HPDE6-E6E7 (cell line): Measurements from ENCODE around the gene S100A8.

Source experiments
- DNase-seq: peaks from one replicate; pipeline ENCODE4 v3.0.0; 2011; ENCODE audit warnings: missing footprints; ENCODE audit errors: extremely low spot score

The S100A8 gene

DNA sequence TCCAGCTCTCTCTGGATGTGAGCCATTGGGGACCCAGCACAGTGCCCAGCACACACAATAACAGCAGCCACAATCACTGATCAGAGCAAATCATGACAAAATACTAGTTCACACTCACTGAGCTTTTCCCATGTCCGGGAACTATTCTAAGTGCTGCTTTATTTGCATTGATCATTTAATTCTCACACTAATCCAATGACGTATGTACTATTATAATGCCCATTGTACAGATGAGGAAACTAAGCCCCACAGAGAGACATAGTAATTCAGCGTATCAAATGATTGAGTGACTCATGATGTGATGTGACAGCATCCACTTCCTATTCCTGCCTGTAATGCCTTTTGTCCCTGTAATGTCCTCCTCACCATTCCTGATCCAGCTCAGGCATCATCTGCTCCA, 1.9 kb upstream of the S100A8 start:
- no peak for DNase-seq

DNA sequence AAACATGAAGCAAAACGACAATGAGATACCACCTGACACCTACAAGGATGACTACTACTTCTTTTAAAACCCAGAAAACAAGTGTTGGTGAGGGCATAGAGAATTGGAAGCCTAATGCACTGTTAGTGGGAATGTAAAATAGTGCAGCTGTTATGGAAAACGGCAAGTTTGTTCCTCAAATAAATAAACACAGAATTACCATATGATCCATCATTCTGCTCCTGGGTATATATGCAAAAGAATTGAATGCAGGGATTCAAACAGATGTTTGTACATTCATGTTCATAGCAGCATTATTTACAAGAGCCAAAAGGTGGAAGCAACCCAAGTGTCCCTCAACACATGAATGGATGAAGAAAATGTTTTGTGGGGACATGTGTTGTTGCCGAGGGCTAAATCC, 1.4 kb upstream of the S100A8 start:
- DNase-seq = no peak

DNA sequence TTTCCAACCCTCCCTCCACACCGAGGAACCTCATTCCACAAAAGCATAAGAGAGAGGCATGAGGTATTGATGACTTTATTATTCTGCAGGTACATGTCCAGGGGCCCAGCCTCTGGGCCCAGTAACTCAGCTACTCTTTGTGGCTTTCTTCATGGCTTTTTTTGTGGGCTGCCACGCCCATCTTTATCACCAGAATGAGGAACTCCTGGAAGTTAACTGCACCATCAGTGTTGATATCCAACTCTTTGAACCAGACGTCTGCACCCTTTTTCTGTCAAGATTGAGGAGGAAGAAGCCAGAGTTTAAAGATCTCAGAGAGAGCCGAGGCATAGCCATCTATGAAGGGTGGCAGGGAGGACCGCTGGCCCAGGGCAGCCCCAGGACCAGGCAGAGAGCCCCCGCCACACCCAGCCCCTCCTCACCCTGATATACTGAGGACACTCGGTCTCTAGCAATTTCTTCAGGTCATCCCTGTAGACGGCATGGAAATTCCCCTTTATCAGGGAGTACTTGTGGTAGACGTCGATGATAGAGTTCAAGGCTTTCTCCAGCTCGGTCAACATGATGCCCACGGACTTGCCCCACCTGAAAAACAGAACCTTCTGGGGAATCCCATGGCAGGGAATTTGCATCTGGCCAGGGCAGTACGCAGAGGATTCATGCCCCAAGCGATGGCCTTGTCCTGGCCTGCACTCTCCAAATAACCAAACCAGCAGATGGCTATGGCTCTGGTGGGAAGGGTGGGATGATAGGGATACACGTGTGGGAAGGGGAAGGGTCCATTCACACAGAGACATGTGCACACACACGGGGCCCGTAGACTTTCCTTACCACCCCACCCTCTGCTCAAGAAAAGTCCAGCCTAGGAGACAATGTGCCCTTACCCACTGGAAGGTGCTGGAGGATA, 647 bp downstream of the S100A8 start:
- no peak for DNase-seq

DNA sequence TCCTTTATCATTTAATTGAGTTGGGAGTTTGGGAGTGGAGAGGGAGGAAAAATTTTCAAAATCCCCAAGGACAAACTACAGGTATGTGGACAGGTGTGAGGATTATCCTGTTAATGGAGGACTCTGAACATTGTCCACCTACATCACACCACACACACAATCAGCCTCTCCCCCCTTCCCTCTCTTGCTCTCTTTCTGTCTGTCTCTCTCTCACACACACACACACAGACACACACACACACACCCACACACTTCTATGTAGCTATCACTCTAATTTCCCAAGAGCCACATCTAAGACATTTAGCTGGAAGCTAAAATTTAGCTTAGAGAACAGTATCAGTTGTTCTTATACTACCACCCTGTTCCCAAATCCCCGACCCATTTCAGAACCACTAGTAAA, 1.5 kb downstream of the S100A8 start:
- DNase-seq = no peak

DNA sequence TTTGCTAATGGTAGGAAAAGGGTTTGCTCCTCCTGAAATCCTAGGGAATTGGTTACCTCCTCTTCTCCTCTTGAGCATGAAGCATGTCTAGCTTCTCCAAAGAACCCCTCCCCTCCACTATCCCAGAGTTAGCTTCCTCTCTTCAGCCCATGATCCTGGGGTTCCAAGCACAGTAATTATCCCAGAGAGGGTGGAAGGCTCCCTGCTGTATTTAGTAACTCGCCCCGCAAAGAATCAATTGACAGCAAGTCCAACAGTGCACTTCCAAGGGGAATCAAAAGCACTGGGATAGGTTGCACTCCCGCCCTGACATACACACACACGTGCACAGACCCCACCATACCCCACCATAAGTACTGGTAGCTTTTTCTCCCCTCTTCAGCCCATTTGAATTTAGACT, 3.1 kb downstream of the S100A8 start:
- no peak for DNase-seq

DNA sequence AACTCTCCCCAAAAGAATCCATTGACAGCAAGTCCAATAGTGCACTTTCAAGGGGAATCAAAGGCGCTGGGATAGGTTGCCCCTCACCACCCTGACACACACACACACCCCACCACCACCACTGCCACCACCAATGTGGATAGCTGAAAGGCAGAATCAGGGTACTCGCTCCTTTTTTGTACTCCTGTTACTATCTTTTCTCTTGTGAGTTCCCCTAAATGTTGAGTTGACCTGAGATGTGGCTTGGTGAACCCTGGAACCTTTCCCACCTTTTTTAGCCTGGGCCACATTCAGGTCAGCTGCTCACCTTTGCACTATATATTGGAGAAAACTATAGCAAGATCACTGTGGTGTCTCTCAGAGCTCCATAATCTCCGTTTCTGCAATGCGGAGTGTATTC, 3.9 kb downstream of the S100A8 start:
- DNase-seq = no peak

DNA sequence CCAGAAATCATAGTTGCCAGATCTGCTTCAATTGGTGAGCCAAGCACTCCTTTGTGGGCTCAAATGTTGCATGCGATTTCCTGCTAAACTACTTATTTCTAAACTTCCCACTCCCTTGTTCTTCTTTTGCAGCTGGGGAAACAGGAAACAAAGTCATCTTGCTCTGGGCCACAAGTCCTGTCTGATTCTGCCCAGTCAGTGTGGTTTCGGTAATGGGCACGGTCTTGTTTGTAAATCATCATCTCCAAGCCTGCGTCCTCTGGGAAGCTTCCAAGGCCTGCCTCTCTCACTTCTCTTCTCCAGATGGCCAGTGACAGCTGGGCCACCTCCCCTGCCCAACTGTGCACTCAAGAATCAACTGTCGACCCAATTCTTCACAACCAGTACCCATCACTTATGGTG, 4.4 kb downstream of the S100A8 start:
- DNase-seq = no peak

DNA sequence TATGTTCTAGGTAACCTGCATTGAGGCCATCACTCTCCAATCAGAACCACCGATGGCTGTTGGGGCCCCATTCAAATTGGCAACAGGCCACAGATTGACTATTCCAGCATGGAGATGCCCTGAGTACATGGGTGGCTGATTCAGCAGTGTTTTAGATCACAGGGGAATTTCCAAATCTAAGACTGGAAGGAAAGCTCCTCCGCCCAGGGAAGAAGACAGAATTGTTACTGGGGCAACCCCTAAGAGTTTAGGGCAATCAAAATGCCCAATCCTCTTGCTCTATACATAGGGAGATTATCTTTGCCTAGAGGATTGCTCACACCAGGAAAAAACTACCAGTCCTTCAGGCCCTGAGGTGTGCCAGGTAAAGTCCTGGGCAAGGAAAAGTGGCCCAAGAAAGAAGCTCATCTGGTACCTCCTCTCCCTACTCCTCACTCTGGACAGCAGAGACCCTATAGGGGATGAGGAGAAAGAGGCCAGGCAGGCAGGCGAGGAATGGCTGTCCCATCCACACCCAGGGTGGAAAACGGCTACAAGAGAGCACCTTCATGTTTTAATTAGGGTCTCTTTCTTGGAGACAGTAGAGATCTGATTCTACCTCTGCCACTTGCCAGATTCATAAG, 5.8 kb downstream of the S100A8 start:
- DNase-seq = no peak

DNA sequence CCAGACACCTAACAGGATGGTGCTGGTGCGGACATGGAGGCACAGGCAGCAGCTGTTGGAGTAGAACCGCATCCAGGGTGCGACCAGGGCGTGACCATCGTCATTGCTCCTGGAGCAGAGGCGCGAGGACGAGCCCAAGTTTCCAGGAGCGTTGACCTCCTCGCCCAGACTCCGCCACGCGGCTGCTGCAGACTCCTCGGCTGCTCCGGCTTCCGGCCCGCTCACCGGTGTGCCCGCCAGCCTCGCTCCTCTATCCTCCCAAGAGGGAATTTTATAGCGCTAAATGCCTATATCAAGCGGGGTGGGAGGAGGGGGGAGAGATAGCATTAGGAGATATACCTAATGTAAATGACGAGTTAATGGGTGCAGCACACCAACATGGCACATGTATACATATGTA, 10.2 kb downstream of the S100A8 start:
- DNase-seq = no peak

DNA sequence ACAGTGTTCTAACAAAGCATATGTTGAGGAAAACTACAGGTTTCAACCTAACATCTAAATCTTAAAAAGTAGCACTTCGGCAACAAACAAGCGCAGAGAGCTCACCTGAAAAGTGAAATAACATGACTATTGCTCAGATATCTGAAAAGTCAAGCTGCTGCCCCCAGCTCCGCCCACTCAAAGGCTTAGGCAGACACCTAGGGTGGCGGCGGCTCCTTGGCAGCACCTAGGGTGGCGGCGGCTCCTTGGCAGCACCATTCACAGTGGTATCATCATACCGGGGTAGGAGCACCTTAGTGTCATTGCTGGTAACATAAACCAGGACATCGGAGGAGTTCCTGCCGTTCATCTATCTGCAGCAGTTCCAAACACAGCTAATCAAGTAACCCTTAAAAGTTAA, 11.3 kb downstream of the S100A8 start:
- no peak for DNase-seq

DNA sequence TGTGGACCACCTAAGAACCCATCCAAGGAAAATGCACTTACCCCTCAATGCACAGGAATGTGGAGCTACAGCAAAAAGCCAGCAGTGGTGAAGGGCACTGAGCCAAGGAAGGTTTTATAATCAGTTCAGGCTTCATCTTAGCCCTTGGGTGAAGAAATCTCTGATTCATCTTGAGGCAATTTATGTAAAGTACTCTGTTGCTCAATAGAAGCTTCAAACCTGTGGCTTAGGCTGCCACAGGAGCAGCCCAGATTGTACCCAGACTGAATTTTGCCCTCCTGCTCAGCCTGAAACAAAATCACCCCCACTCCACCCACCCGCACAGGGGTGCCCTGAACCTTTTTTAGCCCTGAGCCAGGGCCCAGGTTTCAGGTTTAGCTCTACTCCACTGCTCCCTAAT, 15.4 kb downstream of the S100A8 start, which contains the start of gene S100A12:
Gene S100A12, minus strand, starts transcription at position 111 of the 400 bp plus-strand sequence. CDS start 1,029 bp downstream, outside the sequence.
- DNase-seq = peak; percentile 76

DNA sequence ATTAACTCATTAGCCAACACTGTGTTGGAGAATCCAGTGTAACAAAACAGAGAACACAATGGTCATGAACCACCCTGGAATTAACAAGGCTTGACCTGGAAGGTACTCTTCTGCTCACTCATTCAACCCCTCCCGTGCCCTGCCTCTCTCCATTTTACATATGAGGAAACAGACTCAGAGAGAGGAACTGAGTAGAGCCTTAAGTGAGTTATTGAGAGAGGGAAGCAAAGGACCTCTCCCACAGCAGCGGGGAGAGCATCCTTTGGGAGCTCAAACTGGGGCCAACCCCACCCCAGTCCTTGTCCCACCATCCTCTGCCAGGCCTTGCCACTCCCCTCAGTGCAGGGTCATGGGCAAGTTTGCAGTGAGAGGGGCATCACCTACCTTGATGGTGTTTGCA, 16.8 kb downstream of the S100A8 start:
- no peak for DNase-seq

DNA sequence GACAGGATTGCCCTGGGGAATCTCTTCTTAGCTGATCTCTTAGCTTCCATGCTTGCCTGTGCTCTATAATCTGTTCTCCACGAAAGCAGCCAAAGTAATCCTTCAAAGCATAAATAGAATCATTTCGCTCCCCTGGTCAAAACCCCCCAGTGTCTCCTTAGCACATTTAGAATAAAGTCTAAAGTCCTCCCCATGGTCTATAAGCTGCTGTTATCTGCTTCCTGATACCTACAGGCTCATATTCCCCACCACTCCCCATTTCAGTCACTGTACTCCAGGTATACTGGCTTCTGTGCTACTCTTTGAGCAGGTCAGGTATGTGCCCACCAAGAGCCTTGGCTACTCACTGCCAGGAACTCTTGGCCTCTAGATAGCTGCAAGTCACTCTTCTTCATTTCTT, 18.3 kb downstream of the S100A8 start:
- DNase-seq = no peak

DNA sequence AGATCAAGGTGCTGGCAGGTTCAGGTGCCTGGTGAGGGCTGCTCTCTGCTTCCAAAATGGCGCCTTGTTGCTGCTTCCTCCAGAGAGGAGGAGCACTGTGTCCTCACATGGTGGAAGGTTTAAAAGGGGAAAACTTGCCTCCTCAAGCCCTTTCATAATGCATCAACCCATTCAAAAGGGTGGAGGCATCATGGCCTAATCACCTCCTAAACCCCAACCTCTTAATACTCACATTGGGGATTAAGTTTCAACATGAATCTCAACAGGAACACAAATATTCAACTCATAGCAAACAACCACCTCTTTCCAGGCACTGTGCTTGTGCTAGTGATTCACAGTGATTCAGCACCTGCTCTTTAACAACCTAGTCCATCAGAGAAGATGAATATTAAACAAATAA, 19.6 kb downstream of the S100A8 start:
- no peak for DNase-seq

DNA sequence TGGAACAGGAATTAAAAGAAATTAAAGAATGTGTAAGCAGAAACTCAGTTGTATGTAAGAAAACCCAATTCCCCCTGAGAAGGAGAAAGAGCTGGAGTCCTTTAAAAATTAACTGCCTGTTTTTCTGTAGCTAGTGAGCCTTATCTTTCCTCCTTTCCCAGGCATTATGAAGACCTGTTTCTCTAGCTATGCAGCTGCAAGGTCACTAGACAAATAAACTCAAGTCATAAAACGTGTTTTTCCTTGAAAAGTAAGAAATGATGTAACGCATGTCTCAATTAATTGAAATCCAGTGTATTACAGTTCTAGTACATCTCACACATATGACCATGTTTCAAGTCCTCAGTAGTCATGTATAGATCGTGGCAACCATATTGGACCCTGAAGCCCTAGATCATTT, 20.7 kb downstream of the S100A8 start:
- no peak for DNase-seq

DNA sequence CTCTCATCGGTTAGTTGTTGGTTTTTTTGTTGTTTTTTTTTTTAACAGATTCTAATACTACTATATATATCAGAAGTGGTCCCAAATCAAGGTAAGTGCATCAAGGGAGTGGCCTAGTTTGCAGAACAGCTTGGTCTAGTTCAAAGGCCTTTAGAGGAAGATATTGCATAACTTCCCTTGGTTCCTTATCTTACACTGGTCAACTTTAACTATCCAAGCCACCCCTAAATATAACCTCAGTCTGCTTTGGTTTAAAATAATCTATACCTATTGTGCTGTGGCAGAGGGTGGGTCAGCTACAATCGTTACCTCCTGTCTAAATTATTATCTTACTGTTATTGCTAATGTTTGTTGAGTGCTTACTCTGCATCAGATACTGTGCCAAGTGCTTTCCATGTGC, 22.4 kb downstream of the S100A8 start:
- no peak for DNase-seq

DNA sequence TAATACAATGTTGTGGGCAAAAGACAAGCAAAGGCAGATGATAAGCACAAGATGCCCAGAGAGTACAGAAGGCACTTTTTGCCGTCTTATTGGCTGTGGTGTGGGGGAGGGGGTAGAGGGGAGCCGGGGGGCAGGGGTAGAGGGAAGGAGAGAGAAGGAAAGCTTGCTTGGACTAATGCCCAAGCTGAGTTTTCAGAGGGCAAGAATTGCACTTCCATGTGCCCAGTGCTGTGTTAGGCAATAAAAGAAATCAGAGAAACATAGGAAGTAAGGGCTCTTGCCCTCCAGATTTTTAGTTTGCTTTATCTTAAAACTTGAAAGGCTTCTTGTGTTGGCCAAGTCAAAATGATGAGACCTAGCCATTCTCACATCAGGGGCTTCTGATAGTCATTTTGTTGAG, 23.8 kb downstream of the S100A8 start:
- DNase-seq = no peak

DNA sequence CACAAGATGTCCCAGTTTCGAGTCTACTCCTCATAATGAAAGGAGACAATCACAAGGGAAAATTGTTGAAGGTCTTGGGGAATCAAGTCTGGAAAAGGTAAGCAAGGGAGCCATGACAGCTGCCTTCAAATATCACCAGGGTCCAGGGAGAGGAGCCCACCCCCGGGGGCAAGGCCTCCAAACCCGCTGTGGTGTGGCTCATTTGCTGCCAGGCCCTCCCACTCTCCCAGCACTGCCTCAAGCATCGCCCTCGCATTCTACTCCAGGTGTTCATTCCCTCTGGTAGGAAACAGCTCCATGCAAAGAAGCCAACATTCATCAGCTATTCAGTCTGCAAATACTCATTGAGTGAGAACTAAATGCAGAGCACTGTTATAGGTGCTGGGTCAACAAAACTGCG, 24.6 kb downstream of the S100A8 start:
- no peak for DNase-seq

DNA sequence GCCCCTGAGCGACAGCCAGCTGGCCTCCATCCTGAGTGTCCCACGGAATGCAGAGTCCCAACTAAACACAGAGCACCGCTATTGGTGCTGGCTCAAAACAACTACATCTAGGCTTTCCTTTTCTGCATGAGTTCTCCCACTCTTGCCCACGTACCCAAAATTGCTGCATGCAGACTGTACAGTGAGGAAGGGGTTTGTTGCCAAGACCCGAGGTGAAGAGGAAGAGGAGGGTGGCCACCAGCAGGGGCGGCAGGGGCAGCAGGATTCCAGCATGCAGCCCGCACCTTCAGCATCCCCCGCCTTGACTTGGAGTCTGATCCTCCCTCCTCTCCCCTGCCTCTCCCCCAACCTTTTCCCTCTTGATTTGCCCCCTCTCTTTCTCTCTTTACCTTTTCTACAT, 25.2 kb downstream of the S100A8 start:
- DNase-seq = no peak

DNA sequence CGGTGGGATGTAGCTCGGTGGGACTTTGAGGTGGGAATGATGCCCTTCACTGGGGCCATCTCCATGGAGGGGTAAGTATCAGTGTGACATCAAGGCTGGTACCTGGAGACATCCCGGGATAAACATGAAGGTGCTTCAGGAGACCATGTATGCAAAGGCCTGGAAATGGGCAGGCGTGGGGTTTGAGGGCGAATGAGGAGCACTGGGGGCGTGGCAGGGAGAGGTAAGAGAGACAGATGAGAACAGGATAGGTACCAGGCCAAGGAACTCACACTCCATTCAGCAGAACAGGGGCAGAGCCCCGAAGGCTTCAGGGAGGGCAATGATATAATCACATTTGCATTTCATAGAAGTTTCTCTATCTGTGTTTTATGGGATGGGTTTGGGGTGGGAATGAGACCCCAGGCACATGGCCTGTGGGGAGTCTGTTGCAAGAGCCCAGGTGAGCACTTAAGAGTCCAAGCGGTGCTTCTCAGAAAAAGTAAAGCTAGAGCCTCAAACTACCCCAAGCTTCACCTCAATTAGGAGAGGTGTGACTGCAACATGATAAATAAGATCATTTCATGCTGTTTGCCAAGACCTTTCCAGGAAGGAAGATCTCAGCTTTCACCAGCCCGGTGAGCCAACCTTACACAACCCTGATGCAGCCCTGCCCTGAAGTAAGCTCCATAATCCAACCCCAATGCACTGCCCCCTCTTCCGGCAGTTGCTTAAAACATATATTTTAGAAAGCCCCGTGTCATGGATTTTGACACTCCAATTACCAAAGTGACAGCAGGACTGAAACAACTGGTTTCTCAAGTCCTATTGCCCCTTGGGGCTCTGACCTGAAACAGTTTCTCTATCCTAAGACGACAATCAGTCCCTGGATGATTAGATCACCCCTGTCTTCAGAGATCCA, 25.9 kb downstream of the S100A8 start:
- DNase-seq = peak; percentile 66

DNA sequence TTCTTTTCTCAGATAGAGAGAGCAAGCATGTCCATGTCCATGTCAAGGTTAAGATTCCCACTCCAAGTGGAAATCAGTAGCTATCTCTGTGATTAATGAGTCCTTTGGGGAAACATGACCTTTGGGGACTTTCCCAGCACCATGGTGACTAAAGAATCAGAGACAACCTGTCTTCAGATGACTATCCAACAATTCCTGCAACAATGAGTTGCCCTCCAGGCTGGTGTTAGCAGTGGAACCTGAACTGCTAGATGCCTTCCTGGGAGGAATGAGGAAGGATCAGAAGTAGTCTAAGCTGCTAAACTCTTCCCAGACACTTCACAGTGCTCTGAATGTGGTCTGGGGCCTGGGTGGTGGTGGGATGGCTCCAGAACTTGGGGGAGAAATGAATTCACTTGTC, 26.7 kb downstream of the S100A8 start:
- no peak for DNase-seq

DNA sequence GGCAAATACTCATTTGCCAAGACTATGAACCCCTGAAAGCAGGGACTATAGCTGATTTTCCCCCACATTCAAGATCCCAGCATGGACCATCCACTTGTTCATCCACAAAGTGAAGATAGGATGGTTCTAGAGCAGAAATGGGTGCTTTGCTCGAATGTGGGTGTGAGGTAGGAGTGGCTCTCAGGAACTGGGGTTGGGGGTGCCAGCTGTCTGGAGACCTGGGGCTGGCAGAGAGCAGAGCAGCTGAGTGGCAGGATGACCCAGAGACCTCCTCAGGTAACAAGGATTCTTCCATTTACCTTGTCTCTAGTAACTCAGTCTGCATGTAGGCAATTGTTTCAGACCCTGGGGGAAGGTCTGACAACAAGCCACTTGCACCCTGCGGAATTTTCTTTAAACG, 27.2 kb downstream of the S100A8 start:
- no peak for DNase-seq
